Right lobe of liver (tissue), 6 donors: Measurements from ENCODE around the gene PGK1. TPM values are rescaled to one million over a fixed set of nuclear protein-coding genes. Genes with fewer than 3 reads are reported as not detected.
"Not testable (repeated sequence)": the region's sequence is repeated elsewhere in the genome, so short reads cannot be mapped to it uniquely, and the experiment has no call there.

Source experiments
- ATAC-seq, 4 donors: fragments of 200-7000 bp; cut with Tn5 transposase; one replicate each; pipeline ENCODE4 v1.9.1; 2020; ENCODE audit warnings: mild to moderate bottlenecking in 4 of 4, moderate library complexity in 4 of 4
- DNase-seq, 3 donors: peaks; one replicate each; pipeline ENCODE4 v3.0.0-alpha.2; 2020
- H3K27ac ChIP-seq, 3 donors: fragments of 200-600 bp; one replicate each; pipeline ENCODE4 v1.8.0; 2022
- H3K27me3 ChIP-seq, 2 donors: fragments of 200-600 bp; one replicate each; pipeline ENCODE4 v1.8.0; 2022
- H3K36me3 ChIP-seq, 4 donors: fragments of 200-600 bp; sonication (generic) in 1 of 4; one replicate each; pipeline versions ENCODE4 v1.5.1 to v1.8.0; 2017 to 2022; ENCODE audit warnings: control low read depth in 1 of 4
- H3K4me1 ChIP-seq, 4 donors: fragments of 200-600 bp; sonication (generic) in 1 of 4; one replicate each; pipeline versions ENCODE4 v1.5.1 to v1.8.0; 2017 to 2022; ENCODE audit warnings: control low read depth in 1 of 4
- H3K4me3 ChIP-seq, 3 donors: fragments of 200-600 bp; one replicate each; pipeline ENCODE4 v1.8.0; 2022
- H3K9me3 ChIP-seq, 4 donors: fragments of 200-600 bp; sonication (generic) in 1 of 4; one replicate each; pipeline versions ENCODE4 v1.5.1 to v1.8.0; 2017 to 2022; ENCODE audit warnings: control low read depth in 1 of 4
- CTCF ChIP-seq, 4 donors: fragments of 200-600 bp in 3 of 4; fragments of 450-650 bp in 1 of 4; IDR thresholded peaks; one replicate each; pipeline versions ENCODE4 v1.5.1 to v1.8.0; 2016 to 2022; ENCODE audit warnings: antibody characterized with exemption in 4 of 4, mild to moderate bottlenecking in 2 of 4
- POLR2A ChIP-seq: fragments of 450-650 bp; IDR thresholded peaks from one replicate; pipeline ENCODE4 v1.6.1; 2017; ENCODE audit warnings: antibody characterized with exemption, mild to moderate bottlenecking
- WGBS: methylation state at CpG from one replicate; pipeline ENCODE4 v1.1.6; 2018; ENCODE audit warnings: low coverage, low lambda C conversion rate; ENCODE audit not compliant: insufficient coverage; ENCODE audit errors: missing lambda C conversion rate; 5-methylcytosine and 5-hydroxymethylcytosine counted together
- intact Hi-C, 2 donors: fragments of 100-400 bp; cut with DNase I; formaldehyde crosslinking; loops; one replicate each; pipeline versions ENCODE4 v1.11.2 to v1.14.1; 2022
- total RNA-seq, 6 experiments: library from RNA; depleted of rRNA in 2 of 6; stranded (reverse); fragments of >200 nt in 2 of 6; fragmentation: NEBNext Ultra II Directional in 3 of 6; extraction: Animal tissue kit (Norgen Biotek cat#: 25700) in 3 of 6; gene quantifications; one replicate each; pipeline versions ENCODE4 v1.1.0 to v1.2.4, GENCODE V29; 2016 to 2023
- donor health status: DM: no; HTN: yes; CAD: no.
- donor health status: DM: no; HTN: no; CAD: no.
- donor health status: DM: no; HTN: no; CAD: no.
- donor health status: DM: no; HTN: yes; CAD: no.
- donor health status: DM: no; HTN: yes; CAD: no.

The PGK1 gene
- total RNA-seq, 6 experiments from 2014 or later: 144 to 333 (median 184) TPM

DNA sequence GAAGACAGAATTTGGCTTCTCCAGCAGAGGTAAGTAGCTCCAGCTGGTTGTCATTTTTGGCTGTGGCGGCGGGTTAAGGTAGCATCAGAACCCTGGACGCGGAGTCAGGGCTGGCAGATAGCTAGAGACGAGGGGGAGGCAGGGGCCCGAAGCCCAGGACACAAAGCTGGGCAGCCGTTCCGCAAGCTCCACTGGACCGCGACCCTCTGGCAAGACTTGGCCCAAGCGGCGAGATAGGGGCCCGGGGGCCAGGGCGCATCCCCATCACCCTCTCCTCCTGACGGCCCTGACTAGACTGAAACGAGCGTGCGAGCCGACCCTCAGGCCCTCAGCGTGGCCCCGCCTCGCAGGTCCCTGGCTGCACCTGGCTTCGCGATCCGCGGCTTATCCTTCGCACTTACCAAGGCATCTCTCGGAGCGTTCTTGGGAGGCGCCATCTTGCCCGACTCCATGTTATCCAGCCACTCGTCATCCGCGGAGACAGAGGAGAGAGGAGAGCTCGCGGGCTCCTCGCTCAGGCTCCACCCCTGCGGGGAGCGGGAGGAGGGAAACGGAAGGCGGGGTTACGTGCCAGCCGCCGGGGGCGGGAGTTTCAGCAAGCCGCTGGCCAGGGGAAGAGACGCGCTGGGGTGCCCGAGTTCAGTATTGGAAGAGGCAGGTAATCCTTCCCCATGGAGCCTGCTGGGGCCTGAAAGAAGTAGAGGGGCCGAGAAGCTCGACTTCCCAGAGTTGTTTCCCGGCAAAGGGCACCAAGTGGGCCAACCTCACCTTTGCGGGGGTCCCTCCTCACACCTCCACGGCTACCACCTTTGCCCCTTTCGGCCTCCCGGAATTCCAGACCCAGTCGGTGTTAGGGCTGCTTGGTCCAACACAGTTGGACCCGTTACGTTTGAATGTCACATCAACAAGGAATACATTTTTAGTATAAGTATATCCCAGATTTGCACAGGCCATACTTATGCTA is 35.4 kb downstream of the PGK1 start, which contains the start of gene TAF9B:
TAF9B (minus strand) TSS at position 491 of the 964 bp plus-strand sequence; CDS start at position 452, 39 bp downstream.
- Histone ChIP-seq H3K27ac (peak within 1 kb of the TSS; percentile 27 to 60 (median 39)), H3K27me3 (no peaks in the 10 kb centered on the region), H3K36me3 (no peaks in the 10 kb centered on the region), H3K4me1 (no peaks in the 10 kb centered on the region), H3K4me3 (peak within 1 kb of the TSS; percentile 35 to 70 (median 66)), H3K9me3 (no peaks in the 10 kb centered on the region)
- intact Hi-C loops: no loop called here
- 38% methylated on average over 19 of the region's 59 CpGs for WGBS
- peak; percentile 45 for TF ChIP-seq POLR2A
- TF ChIP-seq CTCF (IDR thresholded peaks at IDR 0.05): no peak
- DNase-seq (peak; percentile 86 to 91 (median 88)), ATAC-seq (peak; percentile 89 to 100 (median 99))

DNA sequence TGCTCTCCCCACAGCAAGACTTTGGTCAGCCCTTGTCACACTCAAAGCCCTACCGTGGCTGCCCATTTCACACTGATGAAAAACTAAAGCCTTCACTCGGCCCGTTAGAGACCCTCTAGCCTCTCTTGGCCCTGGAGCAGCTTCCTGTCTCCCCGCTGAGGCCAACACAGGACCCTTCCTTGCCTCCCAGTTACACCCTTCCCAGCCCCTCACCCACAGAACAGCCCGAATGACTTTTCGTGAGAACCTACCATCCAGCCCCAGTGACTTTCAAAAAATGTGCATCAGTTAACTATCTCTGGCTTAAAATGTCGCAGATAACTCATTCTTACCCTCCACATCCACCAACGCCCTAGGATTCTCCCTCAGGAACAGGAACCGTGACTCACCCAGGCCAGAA is 36.2 kb downstream of the PGK1 start:
- H3K27ac ChIP-seq: no peak overlapping the region
- no peaks in the 10 kb centered on the region for H3K9me3 ChIP-seq
- DNase-seq (no peak), ATAC-seq (no peak)
- H3K4me1 ChIP-seq: no peaks in the 10 kb centered on the region
- intact Hi-C loops: no loop called here
- no peak overlapping the region for H3K4me3 ChIP-seq
- no peaks in the 10 kb centered on the region for H3K36me3 ChIP-seq
- 81% methylated on average over 4 of the region's 9 CpGs for WGBS
- TF ChIP-seq POLR2A (no peak), CTCF (IDR thresholded peaks at IDR 0.05) (no peak)
- H3K27me3 ChIP-seq: no peaks in the 10 kb centered on the region

DNA sequence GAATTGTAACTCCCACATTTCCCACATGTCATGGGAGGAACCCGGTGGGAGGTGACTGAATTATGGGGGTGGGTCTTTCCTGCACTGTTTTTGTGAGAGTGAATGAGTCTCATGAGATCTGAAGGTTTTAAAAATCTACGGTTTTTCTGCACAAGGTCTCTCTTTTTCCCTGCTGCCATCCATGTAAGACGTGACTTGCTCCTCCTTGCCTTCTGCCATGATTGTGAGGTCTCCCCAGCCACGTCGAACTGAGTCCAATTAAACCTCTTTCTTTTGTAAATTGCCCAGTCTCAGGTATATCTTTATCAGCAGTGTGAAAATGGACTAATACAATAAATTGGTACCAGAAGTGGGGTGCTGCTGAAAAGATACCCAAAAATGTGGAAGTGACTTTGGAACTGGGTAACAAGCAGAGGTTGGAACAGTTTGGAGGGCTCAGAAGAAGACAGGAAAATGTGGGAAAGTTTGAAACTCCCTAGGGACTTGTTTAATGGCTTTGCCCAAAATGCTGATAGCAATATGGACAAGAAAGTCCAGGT is 43.0 kb downstream of the PGK1 start:
- DNase-seq, intact Hi-C loops: not testable (repeated sequence)

DNA sequence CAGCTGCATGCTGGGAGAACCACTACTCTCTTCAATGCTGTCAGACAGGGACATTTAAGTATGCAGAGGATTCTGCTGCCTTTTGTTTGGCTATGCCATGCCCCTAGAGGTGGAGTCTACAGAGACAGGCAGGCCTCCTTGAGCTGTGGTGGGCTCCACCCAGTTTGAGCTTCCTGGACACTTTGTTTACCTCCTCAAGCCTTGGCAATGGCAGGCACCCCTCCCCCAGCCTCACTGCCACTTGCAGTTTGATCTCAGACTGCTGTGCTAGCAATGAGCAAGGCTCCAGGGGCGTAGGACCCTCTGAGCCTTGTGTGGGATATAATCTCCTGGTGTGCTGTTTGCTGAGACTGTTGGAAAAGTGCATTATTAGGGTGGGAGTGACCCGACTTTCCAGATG is 53.3 kb downstream of the PGK1 start:
- not testable (repeated sequence) for DNase-seq

More for the DNA sequence above, 43.0 kb downstream of the PGK1 start:
- not testable (repeated sequence) for H3K9me3 ChIP-seq, H3K27ac ChIP-seq, H3K36me3 ChIP-seq, ATAC-seq, H3K27me3 ChIP-seq, H3K4me1 ChIP-seq, H3K4me3 ChIP-seq
- 78% methylated on average over 5 of the region's 5 CpGs for WGBS

GRCh38 chrX:78157846-78158245 is 53.8 kb downstream of the PGK1 start:
- H3K4me3 ChIP-seq, DNase-seq, H3K27me3 ChIP-seq, H3K36me3 ChIP-seq, H3K4me1 ChIP-seq, H3K9me3 ChIP-seq, intact Hi-C loops, ATAC-seq, H3K27ac ChIP-seq: not testable (repeated sequence)
- WGBS: 49% methylated on average over 7 of the region's 10 CpGs

More for the DNA sequence above, 53.3 kb downstream of the PGK1 start:
- H3K27ac ChIP-seq, H3K4me1 ChIP-seq, ATAC-seq, H3K9me3 ChIP-seq, H3K4me3 ChIP-seq, H3K36me3 ChIP-seq, H3K27me3 ChIP-seq, intact Hi-C loops: not testable (repeated sequence)
- 17% methylated on average over 1 of the region's 2 CpGs for WGBS

- DNase-seq, H3K4me1 ChIP-seq, H3K27ac ChIP-seq, intact Hi-C loops, H3K4me3 ChIP-seq, H3K9me3 ChIP-seq, ATAC-seq, H3K27me3 ChIP-seq, H3K36me3 ChIP-seq: not testable (repeated sequence)
- WGBS: 57% methylated on average over 4 of the region's 4 CpGs
These were observed 56.7 kb downstream of the PGK1 start for GRCh38 chrX:78160711-78161110.

- ATAC-seq, H3K36me3 ChIP-seq, H3K27ac ChIP-seq, H3K4me3 ChIP-seq, H3K27me3 ChIP-seq, H3K4me1 ChIP-seq, intact Hi-C loops, H3K9me3 ChIP-seq, DNase-seq: not testable (repeated sequence)
- 73% methylated on average over 4 of the region's 4 CpGs for WGBS
These were observed 59.1 kb downstream of the PGK1 start for GRCh38 chrX:78163175-78163574.
